GM12874 (cell line): ENCODE measurements around the gene INSYN2B.

ENCODE experiments used
- TF ChIP-seq, protein P1 (sequence below): IDR thresholded peaks from 2 replicates; pipeline ENCODE4 v1.5.1; 2011; ENCODE audit warnings: low read depth, mild to moderate bottlenecking, control low read depth, low read length, moderate library complexity; ENCODE audit not compliant: insufficient read depth

The INSYN2B gene

DNA sequence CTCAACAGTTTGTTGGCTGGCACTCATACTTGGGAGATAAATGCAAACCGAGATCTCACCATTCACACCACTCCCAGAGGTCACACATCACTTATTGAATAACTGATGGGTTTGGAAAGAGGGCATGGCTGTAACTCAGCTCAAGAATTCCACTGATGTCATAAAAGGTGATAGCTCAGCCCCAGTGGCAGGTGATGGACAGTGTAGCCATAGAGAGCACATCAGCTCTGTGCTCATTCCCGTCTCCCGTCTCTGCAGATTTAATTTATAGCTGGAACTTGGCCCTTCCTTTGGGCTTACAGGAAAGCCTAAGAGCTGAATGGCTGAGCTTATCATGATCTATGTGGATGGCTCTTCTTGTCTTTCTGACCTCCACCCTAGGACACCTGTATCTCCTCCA, 59.8 kb downstream of the INSYN2B start:
- TF ChIP-seq, protein P1, sequence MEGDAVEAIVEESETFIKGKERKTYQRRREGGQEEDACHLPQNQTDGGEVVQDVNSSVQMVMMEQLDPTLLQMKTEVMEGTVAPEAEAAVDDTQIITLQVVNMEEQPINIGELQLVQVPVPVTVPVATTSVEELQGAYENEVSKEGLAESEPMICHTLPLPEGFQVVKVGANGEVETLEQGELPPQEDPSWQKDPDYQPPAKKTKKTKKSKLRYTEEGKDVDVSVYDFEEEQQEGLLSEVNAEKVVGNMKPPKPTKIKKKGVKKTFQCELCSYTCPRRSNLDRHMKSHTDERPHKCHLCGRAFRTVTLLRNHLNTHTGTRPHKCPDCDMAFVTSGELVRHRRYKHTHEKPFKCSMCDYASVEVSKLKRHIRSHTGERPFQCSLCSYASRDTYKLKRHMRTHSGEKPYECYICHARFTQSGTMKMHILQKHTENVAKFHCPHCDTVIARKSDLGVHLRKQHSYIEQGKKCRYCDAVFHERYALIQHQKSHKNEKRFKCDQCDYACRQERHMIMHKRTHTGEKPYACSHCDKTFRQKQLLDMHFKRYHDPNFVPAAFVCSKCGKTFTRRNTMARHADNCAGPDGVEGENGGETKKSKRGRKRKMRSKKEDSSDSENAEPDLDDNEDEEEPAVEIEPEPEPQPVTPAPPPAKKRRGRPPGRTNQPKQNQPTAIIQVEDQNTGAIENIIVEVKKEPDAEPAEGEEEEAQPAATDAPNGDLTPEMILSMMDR: no peak

DNA sequence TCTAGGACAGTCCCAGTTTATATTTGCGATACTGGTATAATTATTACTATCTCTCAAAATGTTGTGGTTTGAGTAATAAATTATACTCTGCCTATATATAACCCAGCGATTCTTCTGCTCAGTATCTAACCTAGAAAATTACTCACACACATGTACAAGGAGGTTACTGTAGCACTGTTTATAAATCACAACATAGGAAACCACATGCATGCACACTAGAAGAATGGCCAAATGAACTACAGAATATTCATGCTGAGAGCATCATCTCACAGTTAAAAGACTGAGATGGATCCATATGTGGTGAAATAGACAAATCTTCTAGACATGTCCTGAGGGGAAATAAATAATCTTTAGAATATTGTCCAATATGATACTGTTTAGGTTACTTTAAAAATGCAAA, 62.1 kb downstream of the INSYN2B start:
- TF ChIP-seq, protein P1: no peak

DNA sequence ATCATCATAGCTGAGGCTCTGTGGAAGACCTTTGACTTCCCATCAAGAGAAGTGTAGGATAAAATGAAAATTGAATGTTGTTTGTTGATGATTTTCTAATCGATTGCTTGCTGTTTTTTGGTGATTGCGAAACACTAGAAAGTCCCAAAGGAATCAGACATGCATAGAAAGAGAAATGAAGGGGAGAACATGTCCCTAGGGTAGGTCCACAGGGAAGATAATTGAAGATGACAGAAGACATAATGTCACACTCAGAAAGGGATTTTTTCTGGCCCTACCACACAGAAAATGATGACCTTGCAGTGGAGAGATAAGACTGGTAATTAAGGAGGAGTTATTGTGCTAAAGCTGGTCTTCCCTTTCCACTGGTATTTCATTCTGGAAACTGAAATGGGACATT, 62.8 kb downstream of the INSYN2B start:
- TF ChIP-seq, protein P1: no peak

DNA sequence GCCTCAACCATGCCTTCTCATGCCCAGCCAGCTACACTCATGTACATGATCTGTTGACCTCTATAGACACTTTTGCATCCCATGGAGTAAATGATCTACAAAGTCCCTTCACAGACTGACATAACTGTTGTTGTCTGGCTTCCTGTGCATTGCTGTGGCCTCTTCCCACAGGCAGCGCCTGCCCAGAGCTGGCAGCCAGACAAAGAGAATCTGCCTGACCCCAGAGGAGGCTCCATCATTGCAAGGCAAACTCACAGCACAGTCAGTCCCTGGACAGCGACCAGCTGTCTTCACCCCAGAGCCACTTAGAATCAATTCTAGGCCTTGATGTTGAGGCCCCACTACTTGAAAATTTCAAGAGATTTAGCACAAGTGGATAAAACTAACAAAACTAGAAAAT, 65.5 kb downstream of the INSYN2B start:
- TF ChIP-seq, protein P1: no peak

DNA sequence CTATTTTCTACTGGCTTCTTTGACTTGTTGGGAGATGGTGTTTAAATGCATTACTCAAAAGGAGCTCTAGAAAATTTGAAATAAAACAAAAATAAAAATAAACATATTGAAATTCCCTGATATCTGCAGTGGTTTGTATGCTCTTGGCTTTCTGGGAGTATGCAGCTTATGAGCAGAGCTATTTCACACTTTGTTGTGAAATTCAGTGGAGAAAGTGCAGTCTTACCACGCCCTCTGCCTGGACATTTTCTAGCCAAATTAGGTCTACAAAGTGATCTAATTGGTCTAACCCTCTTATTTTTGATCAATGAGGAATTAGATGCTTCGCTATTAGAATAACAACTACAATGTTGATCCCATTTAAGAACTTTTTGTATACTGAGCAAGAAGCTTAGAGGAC, 66.8 kb downstream of the INSYN2B start:
- TF ChIP-seq, protein P1: no peak

DNA sequence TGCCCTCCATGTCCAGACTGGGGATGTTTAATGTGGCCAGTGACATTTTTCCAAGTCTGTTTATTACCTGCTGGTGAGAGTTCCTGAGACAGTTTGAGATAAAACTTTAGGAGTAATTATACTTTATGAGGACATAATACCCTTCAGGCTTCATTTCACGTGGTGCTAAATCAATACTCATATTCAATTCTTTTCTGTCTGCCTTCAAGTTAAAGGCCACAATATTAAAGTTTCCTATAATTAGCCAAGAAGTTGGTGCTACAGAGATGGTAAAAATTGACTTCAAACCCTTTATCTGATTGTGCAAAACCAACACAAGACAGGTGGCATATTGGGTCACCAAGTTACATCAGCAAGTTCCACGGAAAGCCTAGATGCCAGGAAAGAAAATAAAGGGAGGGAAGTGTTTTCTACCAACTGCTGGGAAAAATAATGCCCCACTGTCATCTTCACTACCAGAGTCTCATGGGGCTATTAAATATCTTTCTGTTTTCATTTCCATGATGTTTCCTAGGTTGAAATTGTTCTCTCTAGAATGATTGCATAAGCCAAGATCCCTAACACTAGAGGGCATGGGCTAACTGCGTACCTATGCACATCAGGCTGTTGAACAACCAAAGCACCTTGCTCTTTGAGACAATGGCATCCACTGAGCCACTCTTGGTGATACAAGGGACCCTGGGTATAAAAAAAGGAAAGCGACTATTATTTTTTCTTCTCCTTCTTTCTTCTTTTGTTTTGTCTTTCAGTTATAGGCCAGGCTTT, 68.7 kb downstream of the INSYN2B start:
- TF ChIP-seq, protein P1: no peak

DNA sequence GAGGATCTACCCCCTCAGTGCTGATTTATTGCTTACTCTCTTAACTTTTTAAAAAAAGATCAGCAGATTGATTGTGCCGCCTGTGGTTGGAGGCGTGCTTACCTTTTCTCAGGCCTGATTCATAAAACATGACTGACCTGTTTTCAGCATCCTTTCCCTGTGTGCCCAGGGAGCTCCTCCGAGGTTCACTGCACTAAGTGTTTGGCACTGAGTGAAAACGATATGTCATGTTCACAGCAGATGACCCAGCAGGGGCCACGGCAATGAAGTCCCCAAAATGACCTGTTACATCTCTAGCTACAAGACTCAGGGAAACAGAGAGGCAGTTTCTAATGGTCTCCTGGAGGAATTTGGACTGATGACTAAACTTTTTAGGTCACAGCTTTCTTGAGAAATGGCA, 69.9 kb downstream of the INSYN2B start:
- TF ChIP-seq, protein P1: no peak

DNA sequence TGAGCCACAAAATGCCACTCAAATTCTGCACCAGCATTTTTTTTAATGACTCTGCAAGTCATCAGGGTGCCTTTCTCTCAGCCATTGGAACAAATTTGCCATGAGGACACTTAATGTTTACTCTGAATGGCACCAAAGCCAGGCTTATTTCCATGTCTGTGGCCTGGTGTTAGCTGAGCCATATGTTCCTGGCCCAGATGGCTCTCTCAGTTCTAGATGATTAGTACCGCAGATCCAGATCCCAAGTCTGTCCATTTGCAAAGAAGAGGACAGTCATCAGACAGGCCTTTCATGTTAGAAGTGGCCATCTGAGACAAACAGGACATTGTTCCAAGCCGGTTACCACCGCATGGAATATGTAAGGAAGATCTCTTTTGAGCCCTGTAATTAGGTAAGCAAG, 70.3 kb downstream of the INSYN2B start:
- TF ChIP-seq, protein P1: no peak
